Mononuclear cell (primary cell): ENCODE data around the gene TIAM1. TPM values are rescaled to one million over a fixed set of nuclear protein-coding genes. Genes with fewer than 3 reads are reported as not detected.

Source experiments
- H3K27me3 ChIP-seq: 2 replicates; pipeline ENCODE4 v1.6.0; 2011; ENCODE audit warnings: low read length, control low read depth; ENCODE audit not compliant: insufficient read depth
- H3K4me1 ChIP-seq: 2 replicates; pipeline ENCODE4 v1.5.1; 2011; ENCODE audit warnings: mild to moderate bottlenecking, low read length, control low read depth; ENCODE audit not compliant: insufficient read depth
- H3K4me3 ChIP-seq: 2 replicates; pipeline ENCODE4 v1.5.1; 2011; ENCODE audit warnings: mild to moderate bottlenecking, low read length, moderate library complexity
- H3K9me3 ChIP-seq: 2 replicates; pipeline ENCODE4 v1.5.1; 2011; ENCODE audit warnings: low read depth, mild to moderate bottlenecking, control low read depth, low read length
- total RNA-seq: library from RNA; depleted of rRNA; stranded (reverse); fragments of >200 nt; gene quantifications from one replicate; pipeline ENCODE4 v1.2.3, GENCODE V29; 2012

The TIAM1 gene
- total RNA-seq, 1 donor: 40.0 TPM

- Histone ChIP-seq H3K4me3 (no peak overlapping the region), H3K9me3 (no peaks in the 10 kb centered on the region), H3K4me1 (no peaks in the 10 kb centered on the region), H3K27me3 (no peaks in the 10 kb centered on the region)
Measured at GRCh38 chr21:31293986-31294385, 50.1 kb downstream of the TIAM1 start.

- Histone ChIP-seq H3K4me3 (no peak overlapping the region), H3K27me3 (no peaks in the 10 kb centered on the region), H3K4me1 (no peaks in the 10 kb centered on the region), H3K9me3 (no peaks in the 10 kb centered on the region)
Measured at GRCh38 chr21:31290765-31291164, 53.3 kb downstream of the TIAM1 start.

- Histone ChIP-seq H3K9me3 (no peaks in the 10 kb centered on the region), H3K4me1 (no peaks in the 10 kb centered on the region), H3K27me3 (no peaks in the 10 kb centered on the region), H3K4me3 (no peak overlapping the region)
Measured at GRCh38 chr21:31289702-31290101, 54.4 kb downstream of the TIAM1 start.

GRCh38 chr21:31288191-31288590, 55.9 kb downstream of the TIAM1 start:
- Histone ChIP-seq H3K4me1 (no peaks in the 10 kb centered on the region), H3K4me3 (no peak overlapping the region), H3K27me3 (no peaks in the 10 kb centered on the region), H3K9me3 (no peaks in the 10 kb centered on the region)

GRCh38 chr21:31287201-31287600, 56.9 kb downstream of the TIAM1 start:
- no peak overlapping the region for H3K4me3 ChIP-seq
- peaks cover 4% of the 10 kb centered on the region for H3K4me1 ChIP-seq
- H3K9me3 ChIP-seq: no peaks in the 10 kb centered on the region
- no peaks in the 10 kb centered on the region for H3K27me3 ChIP-seq

GRCh38 chr21:31286621-31287020, 57.4 kb downstream of the TIAM1 start:
- H3K9me3 ChIP-seq: no peaks in the 10 kb centered on the region
- no peaks in the 10 kb centered on the region for H3K27me3 ChIP-seq
- H3K4me3 ChIP-seq: no peak overlapping the region
- H3K4me1 ChIP-seq: peaks cover 5% of the 10 kb centered on the region

GRCh38 chr21:31284797-31285397, 59.2 kb downstream of the TIAM1 start:
- Histone ChIP-seq H3K27me3 (no peaks in the 10 kb centered on the region), H3K9me3 (no peaks in the 10 kb centered on the region), H3K4me3 (no peak overlapping the region), H3K4me1 (peaks cover 5% of the 10 kb centered on the region)

- Histone ChIP-seq H3K9me3 (no peaks in the 10 kb centered on the region), H3K4me1 (peaks cover 5% of the 10 kb centered on the region), H3K4me3 (no peak overlapping the region), H3K27me3 (no peaks in the 10 kb centered on the region)
Measured at GRCh38 chr21:31283025-31283424, 61.0 kb downstream of the TIAM1 start.

GRCh38 chr21:31282095-31282709, 61.9 kb downstream of the TIAM1 start:
- Histone ChIP-seq H3K9me3 (no peaks in the 10 kb centered on the region), H3K4me1 (peaks cover 5% of the 10 kb centered on the region), H3K4me3 (no peak overlapping the region), H3K27me3 (no peaks in the 10 kb centered on the region)

GRCh38 chr21:31281561-31281960, 62.5 kb downstream of the TIAM1 start:
- Histone ChIP-seq H3K27me3 (no peaks in the 10 kb centered on the region), H3K9me3 (no peaks in the 10 kb centered on the region), H3K4me3 (no peak overlapping the region), H3K4me1 (peaks cover 5% of the 10 kb centered on the region)

GRCh38 chr21:31279986-31280385, 64.1 kb downstream of the TIAM1 start:
- no peaks in the 10 kb centered on the region for H3K27me3 ChIP-seq
- no peak overlapping the region for H3K4me3 ChIP-seq
- no peaks in the 10 kb centered on the region for H3K9me3 ChIP-seq
- peaks cover 5% of the 10 kb centered on the region for H3K4me1 ChIP-seq

- Histone ChIP-seq H3K9me3 (no peaks in the 10 kb centered on the region), H3K27me3 (no peaks in the 10 kb centered on the region), H3K4me3 (no peak overlapping the region)
Measured at GRCh38 chr21:31279214-31279613, 64.8 kb downstream of the TIAM1 start.

GRCh38 chr21:31278511-31279130, 65.4 kb downstream of the TIAM1 start:
- no peaks in the 10 kb centered on the region for H3K27me3 ChIP-seq
- H3K9me3 ChIP-seq: no peaks in the 10 kb centered on the region
- no peak overlapping the region for H3K4me3 ChIP-seq
- peaks cover 5% of the 10 kb centered on the region for H3K4me1 ChIP-seq

More at GRCh38 chr21:31279214-31279613, 64.8 kb downstream of the TIAM1 start:
- H3K4me1 ChIP-seq: peaks cover 5% of the 10 kb centered on the region

GRCh38 chr21:31276663-31277062, 67.4 kb downstream of the TIAM1 start:
- Histone ChIP-seq H3K4me1 (no peaks in the 10 kb centered on the region), H3K27me3 (no peaks in the 10 kb centered on the region), H3K9me3 (no peaks in the 10 kb centered on the region), H3K4me3 (no peak overlapping the region)

GRCh38 chr21:31275901-31276300, 68.2 kb downstream of the TIAM1 start:
- H3K9me3 ChIP-seq: no peaks in the 10 kb centered on the region
- H3K4me3 ChIP-seq: no peak overlapping the region
- H3K4me1 ChIP-seq: no peaks in the 10 kb centered on the region
- H3K27me3 ChIP-seq: no peaks in the 10 kb centered on the region

- no peaks in the 10 kb centered on the region for H3K27me3 ChIP-seq
- H3K4me1 ChIP-seq: no peaks in the 10 kb centered on the region
- H3K4me3 ChIP-seq: no peak overlapping the region
- no peaks in the 10 kb centered on the region for H3K9me3 ChIP-seq
Measured at GRCh38 chr21:31273278-31273677, 70.8 kb downstream of the TIAM1 start.
